SK-N-MC (cell line): ENCODE results near the gene COL15A1.

ENCODE experiments used
- DNase-seq: peaks from one replicate; pipeline ENCODE4 v3.0.0-alpha.2; 2011; ENCODE audit warnings: low read depth, low spot score
- H3K27ac ChIP-seq: fragments of 200-600 bp; sonication (generic); 2 replicates; pipeline ENCODE4 v1.5.1; 2016; ENCODE audit warnings: mixed run types
- H3K36me3 ChIP-seq: fragments of 200-600 bp; sonication (generic); 2 replicates; pipeline ENCODE4 v1.6.1; 2017; ENCODE audit warnings: antibody characterized with exemption, low read length, mixed read lengths; ENCODE audit not compliant: insufficient read depth
- H3K4me3 ChIP-seq: fragments of 200-600 bp; sonication (generic); 2 replicates; pipeline ENCODE4 v1.5.1; 2016
- H3K9ac ChIP-seq: fragments of 200-600 bp; sonication (generic); 2 replicates; pipeline ENCODE4 v1.8.0; 2017; ENCODE audit warnings: mixed run types, mixed read lengths; ENCODE audit not compliant: insufficient read length
- H3K9me3 ChIP-seq: fragments of 200-600 bp; sonication (generic); 2 replicates; pipeline ENCODE4 v1.6.1; 2017; ENCODE audit warnings: low read depth, mild to moderate bottlenecking, antibody characterized with exemption, low read length, moderate library complexity, mixed read lengths
- EZH2 ChIP-seq: fragments of 200-600 bp; sonication (generic); IDR thresholded peaks from one replicate; pipeline ENCODE4 v1.6.1; 2017; ENCODE audit warnings: antibody characterized with exemption
- FOXP2 ChIP-seq: optimal IDR thresholded peaks from 2 replicates; pipeline ENCODE3; 2011; ENCODE audit warnings: mild to moderate bottlenecking, moderate library complexity; ENCODE audit not compliant: insufficient read depth; ENCODE audit errors: extremely low read length, control extremely low read depth
- POLR2AphosphoS5 ChIP-seq: IDR thresholded peaks from 2 replicates; pipeline ENCODE4 v1.6.1; 2012; ENCODE audit warnings: mild to moderate bottlenecking, low read depth, low read length, borderline replicate concordance

Gene COL15A1

DNA sequence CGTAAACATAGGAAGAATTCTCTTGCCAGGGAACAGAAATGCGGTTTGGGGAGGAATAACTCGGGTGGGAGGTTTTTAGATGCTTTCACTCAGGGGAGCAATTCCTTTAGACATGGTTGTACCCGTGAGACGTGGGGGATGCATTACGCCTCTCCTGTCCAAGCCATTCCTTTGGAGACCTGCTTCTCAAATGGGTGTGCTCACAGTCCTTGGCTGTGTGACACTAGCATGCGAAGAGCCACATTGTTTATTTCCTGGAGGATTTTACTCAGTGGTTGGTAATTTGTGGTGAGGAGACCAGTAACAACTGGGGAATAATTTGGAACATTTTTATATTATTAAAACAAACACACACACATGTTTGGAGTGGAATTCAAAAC lies 18.5 kb downstream of the COL15A1 start:
- Histone ChIP-seq H3K36me3 (no peaks in the 10 kb centered on the region), H3K27ac (no peak overlapping the region), H3K4me3 (no peak overlapping the region), H3K9ac (no peak overlapping the region), H3K9me3 (no peaks in the 10 kb centered on the region)
- no peak for DNase-seq
- TF ChIP-seq POLR2AphosphoS5 (no peak), EZH2 (no peak), FOXP2 (no peak)

DNA sequence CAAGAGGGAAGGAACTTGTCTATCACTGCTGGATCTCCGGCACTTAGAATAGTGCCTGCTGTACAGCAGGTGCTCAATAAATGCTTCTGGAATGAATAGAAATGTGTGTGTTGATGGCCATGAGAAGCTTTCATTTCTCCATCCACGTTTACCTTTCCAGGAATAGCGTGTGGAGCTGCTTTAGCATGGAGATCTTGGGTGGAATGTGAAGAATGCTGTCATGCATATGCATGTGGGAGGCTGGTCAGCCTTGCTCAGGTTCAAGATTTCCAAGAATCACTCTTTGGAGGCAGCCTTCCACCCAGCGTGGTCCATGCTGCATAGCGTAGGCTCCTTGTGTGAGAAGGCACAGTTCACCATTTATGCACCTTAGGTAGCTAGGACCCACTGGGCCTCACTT lies 19.2 kb downstream of the COL15A1 start:
- Histone ChIP-seq H3K36me3 (no peaks in the 10 kb centered on the region), H3K9me3 (no peaks in the 10 kb centered on the region), H3K9ac (no peak overlapping the region), H3K4me3 (no peak overlapping the region), H3K27ac (no peak overlapping the region)
- no peak for DNase-seq
- TF ChIP-seq FOXP2 (no peak), POLR2AphosphoS5 (no peak), EZH2 (no peak)

DNA sequence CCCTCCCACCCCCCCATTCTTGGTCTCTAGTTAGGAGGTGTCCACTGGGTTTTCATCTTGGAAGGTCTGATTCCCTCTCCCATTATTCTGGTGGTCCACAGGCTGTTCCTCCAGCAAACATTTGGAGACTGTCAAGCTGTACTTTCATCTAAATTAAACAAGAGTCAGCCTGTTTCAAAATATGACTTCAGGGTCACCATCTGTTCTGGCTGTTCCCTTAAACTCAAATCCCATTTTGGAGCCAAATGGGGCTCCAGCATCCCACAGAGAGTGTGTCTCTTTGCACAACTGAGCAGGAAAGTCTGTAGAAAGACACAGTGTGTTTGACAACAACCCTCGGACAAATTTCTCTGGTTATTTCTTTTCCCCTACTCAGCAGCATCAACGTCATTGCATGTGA lies 20.5 kb downstream of the COL15A1 start:
- no peak overlapping the region for H3K27ac ChIP-seq
- H3K9me3 ChIP-seq, result no peaks in the 10 kb centered on the region
- H3K9ac ChIP-seq, result no peak overlapping the region
- no peaks in the 10 kb centered on the region for H3K36me3 ChIP-seq
- TF ChIP-seq FOXP2 (no peak), EZH2 (no peak), POLR2AphosphoS5 (no peak)
- DNase-seq, result no peak
- H3K4me3 ChIP-seq, result no peak overlapping the region

- no peak overlapping the region for H3K4me3 ChIP-seq
- H3K27ac ChIP-seq, result no peak overlapping the region
- no peak for DNase-seq
- H3K9me3 ChIP-seq, result no peaks in the 10 kb centered on the region
- H3K9ac ChIP-seq, result no peak overlapping the region
- TF ChIP-seq FOXP2 (no peak), POLR2AphosphoS5 (no peak), EZH2 (no peak)
- H3K36me3 ChIP-seq, result no peaks in the 10 kb centered on the region
These were observed 21.2 kb downstream of the COL15A1 start for GRCh38 chr9:98964911-98965336.

GRCh38 chr9:98966676-98967075 lies 23.0 kb downstream of the COL15A1 start:
- no peak for TF ChIP-seq FOXP2
- no peak for TF ChIP-seq EZH2
- TF ChIP-seq POLR2AphosphoS5, result no peak
- no peaks in the 10 kb centered on the region for H3K36me3 ChIP-seq
- H3K27ac ChIP-seq, result no peak overlapping the region
- no peak overlapping the region for H3K4me3 ChIP-seq
- DNase-seq, result no peak
- H3K9ac ChIP-seq, result no peak overlapping the region
- no peaks in the 10 kb centered on the region for H3K9me3 ChIP-seq

DNA sequence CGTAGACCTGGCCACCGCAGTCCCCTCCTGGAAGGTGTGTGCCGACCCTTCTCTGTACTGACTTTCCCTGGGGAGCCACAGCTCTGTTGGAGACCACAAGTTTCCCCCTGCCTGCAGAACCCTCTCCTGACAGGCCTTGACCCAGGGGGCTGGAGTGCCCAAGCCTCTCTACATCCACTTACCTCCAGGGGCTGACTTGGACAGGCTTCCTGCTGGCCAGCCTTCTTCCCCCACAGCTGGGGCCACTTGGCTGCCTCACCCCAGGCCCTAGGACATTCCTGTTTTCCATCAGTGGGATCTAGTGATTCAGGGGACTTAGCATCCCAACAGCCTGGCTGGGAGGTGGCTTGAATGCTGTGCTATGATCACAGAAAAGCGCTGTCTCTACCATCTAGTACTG lies 23.6 kb downstream of the COL15A1 start:
- no peak for TF ChIP-seq POLR2AphosphoS5
- no peak for TF ChIP-seq EZH2
- no peak for TF ChIP-seq FOXP2
- no peak overlapping the region for H3K4me3 ChIP-seq

GRCh38 chr9:98967680-98968079 lies 24.0 kb downstream of the COL15A1 start:
- DNase-seq, result no peak
- no peaks in the 10 kb centered on the region for H3K36me3 ChIP-seq
- no peak overlapping the region for H3K27ac ChIP-seq
- TF ChIP-seq EZH2, result no peak
- TF ChIP-seq POLR2AphosphoS5, result no peak
- no peak for TF ChIP-seq FOXP2
- H3K9me3 ChIP-seq, result no peaks in the 10 kb centered on the region
- no peak overlapping the region for H3K4me3 ChIP-seq
- H3K9ac ChIP-seq, result no peak overlapping the region

More for the DNA sequence above, 23.6 kb downstream of the COL15A1 start:
- no peak overlapping the region for H3K9ac ChIP-seq
- no peak for DNase-seq
- no peaks in the 10 kb centered on the region for H3K36me3 ChIP-seq
- H3K27ac ChIP-seq, result no peak overlapping the region
- H3K9me3 ChIP-seq, result no peaks in the 10 kb centered on the region

GRCh38 chr9:98968601-98969337 lies 25.1 kb downstream of the COL15A1 start:
- Histone ChIP-seq H3K9ac (no peak overlapping the region), H3K27ac (no peak overlapping the region), H3K36me3 (no peaks in the 10 kb centered on the region), H3K4me3 (no peak overlapping the region), H3K9me3 (no peaks in the 10 kb centered on the region)
- TF ChIP-seq EZH2, result no peak
- TF ChIP-seq POLR2AphosphoS5, result no peak
- no peak for TF ChIP-seq FOXP2
- DNase-seq, result no peak
